HG03196 (cell line): ENCODE data around the gene CCNB1.
"Not testable (repeated sequence)": the region's sequence is repeated elsewhere in the genome, so short reads cannot be mapped to it uniquely, and the experiment has no call there.

Experiments used
- ATAC-seq: cut with Tn5 transposase; IDR thresholded peaks from one replicate; pipeline ENCODE4 v1.9.1; 2021; ENCODE audit not compliant: unreplicated experiment

The CCNB1 gene

GRCh38 chr5:69181659-69182293 is 14.8 kb downstream of the CCNB1 start:
- ATAC-seq: not testable (repeated sequence)

- ATAC-seq: no peak
Measured at GRCh38 chr5:69184621-69185020, 17.7 kb downstream of the CCNB1 start.

- no peak for ATAC-seq
Measured at GRCh38 chr5:69187342-69187741, 20.4 kb downstream of the CCNB1 start.

GRCh38 chr5:69188811-69189161 is 21.8 kb downstream of the CCNB1 start:
- no peak for ATAC-seq

- peak; percentile 91 for ATAC-seq
Measured at GRCh38 chr5:69189162-69190086, 22.5 kb downstream of the CCNB1 start, which contains the start of gene CENPH. TSS of gene CENPH (plus strand) at chr5:69189583. CDS start at chr5:69189635, 52 bp downstream.

GRCh38 chr5:69202497-69202896 is 35.5 kb downstream of the CCNB1 start:
- ATAC-seq: no peak

- ATAC-seq: no peak
Measured at GRCh38 chr5:69206528-69207190, 39.7 kb downstream of the CCNB1 start.

GRCh38 chr5:69209602-69210001 is 42.7 kb downstream of the CCNB1 start:
- ATAC-seq: no peak

- no peak for ATAC-seq
Measured at GRCh38 chr5:69211200-69211599, 44.2 kb downstream of the CCNB1 start.

- ATAC-seq: no peak
Measured at GRCh38 chr5:69212022-69212421, 45.1 kb downstream of the CCNB1 start.

- no peak for ATAC-seq
Measured at GRCh38 chr5:69213513-69214215, 46.7 kb downstream of the CCNB1 start.

- no peak for ATAC-seq
Measured at GRCh38 chr5:69217151-69217511, 50.2 kb downstream of the CCNB1 start.

- ATAC-seq: peak; percentile 91
Measured at GRCh38 chr5:69217548-69218526, 50.9 kb downstream of the CCNB1 start.

- ATAC-seq: no peak
Measured at GRCh38 chr5:69219939-69220338, 53.0 kb downstream of the CCNB1 start.

- not testable (repeated sequence) for ATAC-seq
Measured at GRCh38 chr5:69220371-69220770, 53.4 kb downstream of the CCNB1 start.

GRCh38 chr5:69220833-69221232 is 53.9 kb downstream of the CCNB1 start:
- ATAC-seq: not testable (repeated sequence)

- no peak for ATAC-seq
Measured at GRCh38 chr5:69224520-69224919, 57.6 kb downstream of the CCNB1 start.

GRCh38 chr5:69225860-69226259 is 58.9 kb downstream of the CCNB1 start:
- no peak for ATAC-seq
